Panc1 (cell line): ENCODE results near the gene BUB3. TPM values are rescaled to one million over a fixed set of nuclear protein-coding genes. Genes with fewer than 3 reads are reported as not detected.

ENCODE experiments used
- ATAC-seq: fragments of 200-7000 bp; cut with Tn5 transposase; 2 replicates; pipeline ENCODE4 v1.9.1; 2020; ENCODE audit warnings: mild to moderate bottlenecking, moderate library complexity
- BruUV-seq: library from RNA; stranded (reverse); fragments of 400-500 nt; replicated peaks from 2 replicates; lab custom pipeline; 2021; lab: Mats Ljungman, UMichigan
- CTCF ChIA-PET: fragments of 300-600 bp; sonication (Branson Sonifier 250); formaldehyde crosslinking; loops from one replicate; lab custom pipeline; 2022; ENCODE audit warnings: antibody characterized with exemption; lab: Charles Lee
- POLR2A ChIA-PET: fragments of 300-600 bp; sonication (Branson Sonifier 250); formaldehyde crosslinking; loops from one replicate; lab custom pipeline; 2022; ENCODE audit warnings: antibody characterized with exemption; lab: Charles Lee
- DNase-seq: peaks from one replicate; pipeline ENCODE4 v3.0.0-alpha.2; 2010; ENCODE audit warnings: low read depth, low spot score
- H3K27ac ChIP-seq: 2 replicates; pipeline ENCODE4 v1.5.1; 2011; ENCODE audit warnings: mild to moderate bottlenecking, low read length, inconsistent platforms
- H3K27me3 ChIP-seq: fragments of 200-500 bp; sonication (Bioruptor generic); 2 replicates; pipeline ENCODE4 v1.6.0; 2014; ENCODE audit warnings: low read length, inconsistent platforms; ENCODE audit not compliant: control insufficient read depth, insufficient read depth
- H3K36me3 ChIP-seq: fragments of 200-500 bp; sonication (Bioruptor generic); 2 replicates; pipeline ENCODE4 v1.5.1; 2014; ENCODE audit warnings: inconsistent platforms, mild to moderate bottlenecking, low read length, moderate library complexity; ENCODE audit not compliant: control insufficient read depth, insufficient read depth
- H3K4me1 ChIP-seq: 2 replicates; pipeline ENCODE4 v1.5.1; 2011; ENCODE audit warnings: inconsistent platforms, mild to moderate bottlenecking, low read length, moderate library complexity; ENCODE audit not compliant: control insufficient read depth, insufficient read depth
- H3K4me3 ChIP-seq, 2 experiments: 2 replicates each; pipeline ENCODE4 v1.5.1; 2011 to 2012; ENCODE audit warnings: low read depth in 2 of 2, low read length in 2 of 2, mild to moderate bottlenecking in 2 of 2, inconsistent platforms in 1 of 2, moderate library complexity in 1 of 2
- H3K9me3 ChIP-seq: fragments of 200-500 bp; sonication (Bioruptor generic); 2 replicates; pipeline ENCODE4 v1.5.1; 2014; ENCODE audit warnings: low read depth, mild to moderate bottlenecking, inconsistent platforms, low read length, moderate library complexity; ENCODE audit not compliant: control insufficient read depth, insufficient read depth
- POLR2AphosphoS5 ChIP-seq: IDR thresholded peaks from 2 replicates; pipeline ENCODE4 v1.6.1; 2012; ENCODE audit warnings: mild to moderate bottlenecking, low read depth, low read length, moderate library complexity
- SIN3A ChIP-seq: IDR thresholded peaks from 2 replicates; pipeline ENCODE4 v1.6.1; 2012; ENCODE audit warnings: low read depth, mild to moderate bottlenecking, low read length, moderate library complexity, borderline replicate concordance; ENCODE audit not compliant: insufficient read depth
- TCF7L2 ChIP-seq: IDR thresholded peaks from 2 replicates; pipeline ENCODE4 v1.6.1; 2011; ENCODE audit warnings: mild to moderate bottlenecking, low read depth, low read length, inconsistent platforms
- in situ Hi-C: cut with HindIII; loops from 2 replicates; pipeline ENCODE4 v1.10.0; 2016; ENCODE audit warnings: low sequenced_read_pairs, low pct_unique_long_range_greater_than_20kb
- intact Hi-C: fragments of 100-400 bp; cut with micrococcal nuclease; formaldehyde crosslinking; loops from one replicate; pipeline ENCODE4 v1.10.0; 2022; ENCODE audit not compliant: unreplicated experiment
- total RNA-seq: library from RNA; stranded (reverse); gene quantifications from one replicate; pipeline ENCODE4 v1.2.1, GENCODE V29; 2021; ENCODE audit not compliant: unreplicated experiment
- TF ChIP-seq, protein P1 (sequence below): fragments of 450-650 bp; IDR thresholded peaks from 2 replicates; pipeline ENCODE4 v1.5.1; 2017; ENCODE audit warnings: mild to moderate bottlenecking
- TF ChIP-seq, protein P2 (sequence below), 2 experiments: IDR thresholded peaks; 2 replicates each; pipeline ENCODE4 v1.6.1; 2011 to 2012; ENCODE audit warnings: low read depth in 2 of 2, control low read depth in 1 of 2, low read length in 1 of 2, mild to moderate bottlenecking in 1 of 2, moderate library complexity in 1 of 2; ENCODE audit not compliant: insufficient read depth in 1 of 2

Gene BUB3
- total RNA-seq, 1 experiment from 2014 or later: 237 TPM

DNA sequence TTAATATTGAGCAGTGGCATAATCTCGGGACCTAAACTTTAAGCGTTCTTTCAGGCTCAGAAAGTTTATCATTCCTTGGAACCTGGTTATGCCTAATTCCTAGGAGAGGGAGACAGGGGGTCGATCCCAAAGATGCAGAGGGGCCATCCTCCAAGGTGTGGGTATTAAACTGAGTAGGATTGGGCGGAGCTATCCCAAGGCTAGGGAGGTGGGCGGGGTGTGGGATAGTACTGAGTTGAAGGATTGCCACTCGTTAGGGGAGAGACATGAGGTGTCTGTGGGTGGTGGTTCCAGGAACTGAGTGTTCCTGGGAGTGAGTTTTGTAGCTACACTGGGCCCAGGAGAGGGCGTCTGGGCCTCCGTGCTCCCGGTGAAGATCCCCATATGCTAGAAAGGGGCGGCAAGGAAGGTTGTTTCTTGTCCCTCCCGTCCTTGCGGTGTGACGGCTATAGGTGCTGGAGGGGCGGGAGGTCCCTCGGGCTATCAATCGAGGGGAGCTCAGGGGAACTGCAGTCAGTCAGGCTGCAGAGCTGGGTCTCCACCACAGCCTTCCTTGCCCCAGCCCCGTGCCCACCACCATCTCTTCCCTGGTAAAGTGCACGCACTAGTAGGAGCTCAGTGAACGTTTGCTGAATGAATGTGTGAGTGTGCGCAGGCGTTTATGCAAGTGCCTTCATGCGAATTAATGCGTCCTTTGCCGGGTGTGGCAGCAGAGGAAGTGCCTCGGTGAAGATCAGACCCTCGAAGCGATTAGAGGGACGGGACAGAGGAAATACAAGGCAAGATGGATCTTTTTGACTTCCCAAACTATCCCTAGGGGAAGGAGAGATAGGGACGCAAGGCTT is 9.3 kb upstream of the BUB3 start:
- ChIA-PET CTCF (interaction anchor here (0.6 to 1.4 kb wide), 2 partner anchors 235 to 236 kb away, joined by 3 to 5 read pairs; no protein-coding TSS in a partner anchor), POLR2A (interaction anchor here (1.3 kb wide), 1 partner anchor 9 kb away, joined by 5 read pairs; the partner anchor contains the start of gene BUB3)
- Histone ChIP-seq H3K27me3 (no peaks in the 10 kb centered on the region), H3K27ac (peak overlapping the region; percentile 4; the same call in 1 of the 2 replicates), H3K4me3 (no peak overlapping the region), H3K36me3 (no peaks in the 10 kb centered on the region), H3K4me1 (peaks cover 23% of the 10 kb centered on the region), H3K9me3 (no peaks in the 10 kb centered on the region)
- ATAC-seq (peak; percentile 52), DNase-seq (no peak)
- in situ Hi-C loops: no loop called here
- intact Hi-C loops: loop anchor here (1.0 kb wide), 1 partner anchor 235 kb away; no protein-coding TSS in a partner anchor
- BruUV-seq: no TSS peak
- no peak for TF ChIP-seq POLR2AphosphoS5
- TF ChIP-seq, protein P1, sequence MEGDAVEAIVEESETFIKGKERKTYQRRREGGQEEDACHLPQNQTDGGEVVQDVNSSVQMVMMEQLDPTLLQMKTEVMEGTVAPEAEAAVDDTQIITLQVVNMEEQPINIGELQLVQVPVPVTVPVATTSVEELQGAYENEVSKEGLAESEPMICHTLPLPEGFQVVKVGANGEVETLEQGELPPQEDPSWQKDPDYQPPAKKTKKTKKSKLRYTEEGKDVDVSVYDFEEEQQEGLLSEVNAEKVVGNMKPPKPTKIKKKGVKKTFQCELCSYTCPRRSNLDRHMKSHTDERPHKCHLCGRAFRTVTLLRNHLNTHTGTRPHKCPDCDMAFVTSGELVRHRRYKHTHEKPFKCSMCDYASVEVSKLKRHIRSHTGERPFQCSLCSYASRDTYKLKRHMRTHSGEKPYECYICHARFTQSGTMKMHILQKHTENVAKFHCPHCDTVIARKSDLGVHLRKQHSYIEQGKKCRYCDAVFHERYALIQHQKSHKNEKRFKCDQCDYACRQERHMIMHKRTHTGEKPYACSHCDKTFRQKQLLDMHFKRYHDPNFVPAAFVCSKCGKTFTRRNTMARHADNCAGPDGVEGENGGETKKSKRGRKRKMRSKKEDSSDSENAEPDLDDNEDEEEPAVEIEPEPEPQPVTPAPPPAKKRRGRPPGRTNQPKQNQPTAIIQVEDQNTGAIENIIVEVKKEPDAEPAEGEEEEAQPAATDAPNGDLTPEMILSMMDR: peak; percentile 68
- no peak for TF ChIP-seq SIN3A
- no peak for TF ChIP-seq TCF7L2

DNA sequence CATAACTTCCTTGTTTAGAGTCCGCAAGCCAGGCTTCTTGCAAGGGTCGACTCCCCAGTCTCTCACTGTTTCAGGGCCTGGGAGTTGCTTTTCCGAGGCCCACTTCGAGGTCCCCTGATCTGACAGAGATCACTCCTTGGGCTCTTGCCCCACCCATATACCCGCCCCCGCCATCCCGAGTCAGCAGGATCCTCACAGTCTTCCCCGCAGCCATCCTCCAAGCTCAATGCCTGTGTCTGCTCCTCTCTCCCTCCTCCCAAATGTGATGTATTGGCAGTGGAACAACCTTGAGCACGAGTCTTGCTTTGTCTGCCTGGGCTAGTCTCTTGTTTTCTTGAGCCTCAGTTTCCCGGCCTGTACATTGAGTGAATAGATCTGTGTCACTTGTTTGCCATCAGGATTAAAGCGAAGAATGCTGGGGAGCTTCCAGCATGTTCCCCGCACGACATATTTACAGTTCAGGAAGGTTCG is 8.6 kb upstream of the BUB3 start:
- in situ Hi-C loops (no loop called here), intact Hi-C loops (loop anchor here (1.0 kb wide), 1 partner anchor 235 kb away; no protein-coding TSS in a partner anchor)
- peaks cover 25% of the 10 kb centered on the region for H3K4me1 ChIP-seq
- DNase-seq: no peak
- no peaks in the 10 kb centered on the region for H3K9me3 ChIP-seq
- BruUV-seq: no TSS peak
- H3K27me3 ChIP-seq: no peaks in the 10 kb centered on the region
- CTCF ChIA-PET: interaction anchor here (1.4 kb wide), 1 partner anchor 234 kb away, joined by 5 read pairs; no protein-coding TSS in a partner anchor
- H3K36me3 ChIP-seq: no peaks in the 10 kb centered on the region
- no peak for ATAC-seq
- POLR2A ChIA-PET: interaction anchor here (1.3 kb wide), 1 partner anchor 8 kb away, joined by 5 read pairs; the partner anchor contains the start of gene BUB3
- no peak overlapping the region for H3K4me3 ChIP-seq
- no peak for TF ChIP-seq SIN3A
- no peak for TF ChIP-seq TCF7L2
- TF ChIP-seq, protein P1: no peak
- TF ChIP-seq, protein P2, sequence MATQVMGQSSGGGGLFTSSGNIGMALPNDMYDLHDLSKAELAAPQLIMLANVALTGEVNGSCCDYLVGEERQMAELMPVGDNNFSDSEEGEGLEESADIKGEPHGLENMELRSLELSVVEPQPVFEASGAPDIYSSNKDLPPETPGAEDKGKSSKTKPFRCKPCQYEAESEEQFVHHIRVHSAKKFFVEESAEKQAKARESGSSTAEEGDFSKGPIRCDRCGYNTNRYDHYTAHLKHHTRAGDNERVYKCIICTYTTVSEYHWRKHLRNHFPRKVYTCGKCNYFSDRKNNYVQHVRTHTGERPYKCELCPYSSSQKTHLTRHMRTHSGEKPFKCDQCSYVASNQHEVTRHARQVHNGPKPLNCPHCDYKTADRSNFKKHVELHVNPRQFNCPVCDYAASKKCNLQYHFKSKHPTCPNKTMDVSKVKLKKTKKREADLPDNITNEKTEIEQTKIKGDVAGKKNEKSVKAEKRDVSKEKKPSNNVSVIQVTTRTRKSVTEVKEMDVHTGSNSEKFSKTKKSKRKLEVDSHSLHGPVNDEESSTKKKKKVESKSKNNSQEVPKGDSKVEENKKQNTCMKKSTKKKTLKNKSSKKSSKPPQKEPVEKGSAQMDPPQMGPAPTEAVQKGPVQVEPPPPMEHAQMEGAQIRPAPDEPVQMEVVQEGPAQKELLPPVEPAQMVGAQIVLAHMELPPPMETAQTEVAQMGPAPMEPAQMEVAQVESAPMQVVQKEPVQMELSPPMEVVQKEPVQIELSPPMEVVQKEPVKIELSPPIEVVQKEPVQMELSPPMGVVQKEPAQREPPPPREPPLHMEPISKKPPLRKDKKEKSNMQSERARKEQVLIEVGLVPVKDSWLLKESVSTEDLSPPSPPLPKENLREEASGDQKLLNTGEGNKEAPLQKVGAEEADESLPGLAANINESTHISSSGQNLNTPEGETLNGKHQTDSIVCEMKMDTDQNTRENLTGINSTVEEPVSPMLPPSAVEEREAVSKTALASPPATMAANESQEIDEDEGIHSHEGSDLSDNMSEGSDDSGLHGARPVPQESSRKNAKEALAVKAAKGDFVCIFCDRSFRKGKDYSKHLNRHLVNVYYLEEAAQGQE (IDR thresholded peaks at IDR 0.05; ENCODE audit: insufficient read depth in 1 of 2, low read depth in 2 of 2, low read length in 1 of 2): no peak
- TF ChIP-seq POLR2AphosphoS5: no peak
- H3K27ac ChIP-seq: peak overlapping the region; percentile 4; the same call in 1 of the 2 replicates
